Measurements from ENCODE around the gene ECE2.
A peak's percentile ranks its signal among the peaks of the same experiment; 100 is the strongest.

GRCh38 chr3:184259878-184260723 is 15.7 kb upstream of the ECE2 start:
- TF ChIP-seq CTCF (IDR thresholded peaks at IDR 0.05; ENCODE audit: low read depth, low read length) (no peak), POLR2A (IDR thresholded peaks at IDR 0.05; ENCODE audit: extremely low read depth, insufficient read length) (peak; percentile 14), MAX (IDR thresholded peaks at IDR 0.05; ENCODE audit: low read depth, low read length) (no peak), MYC (IDR thresholded peaks at IDR 0.05; ENCODE audit: low read depth, low read length) (no peak)

All from NB4 (cell line).